ENCODE data around the gene ERAS. TPM values are rescaled to one million over a fixed set of nuclear protein-coding genes. Genes with fewer than 3 reads are reported as not detected.
A peak's percentile ranks its signal among the peaks of the same experiment; 100 is the strongest.

Gene ERAS
- total and polyA plus RNA-seq, 2 donors, result 0.10 TPM; not detected in 1

GRCh38 chrX:48789366-48790220 lies 36.7 kb upstream of the ERAS start:
- no peak for DNase-seq (ENCODE audit: extremely low spot score)
- 60% methylated on average over 7 of the region's 7 CpGs for WGBS

GRCh38 chrX:48790477-48790876 lies 35.8 kb upstream of the ERAS start:
- no peaks in the 10 kb centered on the region for H3K4me1 ChIP-seq (ENCODE audit: insufficient read depth)
- 52% methylated on average over 5 of the region's 5 CpGs for WGBS
- H3K4me3 ChIP-seq (ENCODE audit: low read depth, low read length), result no peak overlapping the region

More at GRCh38 chrX:48789366-48790220, 36.7 kb upstream of the ERAS start:
- no peaks in the 10 kb centered on the region for H3K4me1 ChIP-seq (ENCODE audit: insufficient read depth)
- H3K27ac ChIP-seq (ENCODE audit: low read depth), result no peak overlapping the region
- no peaks in the 10 kb centered on the region for H3K36me3 ChIP-seq (ENCODE audit: insufficient read depth)
- no peak overlapping the region for H3K4me3 ChIP-seq (ENCODE audit: low read depth, low read length)

GRCh38 chrX:48791063-48791820 lies 35.1 kb upstream of the ERAS start:
- no peak for DNase-seq (ENCODE audit: extremely low spot score)
- Histone ChIP-seq H3K36me3 (ENCODE audit: insufficient read depth) (no peaks in the 10 kb centered on the region), H3K27ac (ENCODE audit: low read depth) (no peak overlapping the region), H3K4me1 (ENCODE audit: insufficient read depth) (no peaks in the 10 kb centered on the region), H3K4me3 (ENCODE audit: low read depth, low read length) (no peak overlapping the region)
- WGBS, result 89% methylated on average over 11 of the region's 11 CpGs

More at GRCh38 chrX:48790477-48790876, 35.8 kb upstream of the ERAS start:
- DNase-seq (ENCODE audit: extremely low spot score), result no peak
- Histone ChIP-seq H3K27ac (ENCODE audit: low read depth) (no peak overlapping the region), H3K36me3 (ENCODE audit: insufficient read depth) (no peaks in the 10 kb centered on the region)

GRCh38 chrX:48792219-48792618 lies 34.1 kb upstream of the ERAS start:
- no peak overlapping the region for H3K27ac ChIP-seq (ENCODE audit: low read depth)
- H3K4me3 ChIP-seq (ENCODE audit: low read depth, low read length), result no peak overlapping the region
- 92% methylated on average over 7 of the region's 7 CpGs for WGBS
- no peak for DNase-seq (ENCODE audit: extremely low spot score)
- no peaks in the 10 kb centered on the region for H3K36me3 ChIP-seq (ENCODE audit: insufficient read depth)
- H3K4me1 ChIP-seq (ENCODE audit: insufficient read depth), result no peaks in the 10 kb centered on the region

- no peaks in the 10 kb centered on the region for H3K36me3 ChIP-seq (ENCODE audit: insufficient read depth)
- no peak for DNase-seq (ENCODE audit: extremely low spot score)
- H3K4me3 ChIP-seq (ENCODE audit: low read depth, low read length), result no peak overlapping the region
- no peaks in the 10 kb centered on the region for H3K4me1 ChIP-seq (ENCODE audit: insufficient read depth)
- no peak overlapping the region for H3K27ac ChIP-seq (ENCODE audit: low read depth)
- WGBS, result 85% methylated on average over 4 of the region's 4 CpGs
Measured at GRCh38 chrX:48793935-48794334, 32.4 kb upstream of the ERAS start.

- H3K4me3 ChIP-seq (ENCODE audit: low read depth, low read length), result no peak overlapping the region
- no peaks in the 10 kb centered on the region for H3K36me3 ChIP-seq (ENCODE audit: insufficient read depth)
- H3K4me1 ChIP-seq (ENCODE audit: insufficient read depth), result no peaks in the 10 kb centered on the region
- H3K27ac ChIP-seq (ENCODE audit: low read depth), result no peak overlapping the region
- DNase-seq (ENCODE audit: extremely low spot score), result no peak
- WGBS, result 86% methylated on average over 12 of the region's 12 CpGs
Measured at GRCh38 chrX:48794340-48794910, 31.9 kb upstream of the ERAS start.

- no peak for DNase-seq (ENCODE audit: extremely low spot score)
- no peak overlapping the region for H3K4me3 ChIP-seq (ENCODE audit: low read depth, low read length)
- WGBS, result 59% methylated on average over 8 of the region's 8 CpGs
- no peaks in the 10 kb centered on the region for H3K4me1 ChIP-seq (ENCODE audit: insufficient read depth)
- H3K27ac ChIP-seq (ENCODE audit: low read depth), result no peak overlapping the region
- no peaks in the 10 kb centered on the region for H3K36me3 ChIP-seq (ENCODE audit: insufficient read depth)
Measured at GRCh38 chrX:48794911-48795515, 31.3 kb upstream of the ERAS start.

- no peak for DNase-seq (ENCODE audit: extremely low spot score)
- no peak overlapping the region for H3K4me3 ChIP-seq (ENCODE audit: low read depth, low read length)
- 76% methylated on average over 2 of the region's 2 CpGs for WGBS
- H3K4me1 ChIP-seq (ENCODE audit: insufficient read depth), result no peaks in the 10 kb centered on the region
- no peaks in the 10 kb centered on the region for H3K36me3 ChIP-seq (ENCODE audit: insufficient read depth)
- no peak overlapping the region for H3K27ac ChIP-seq (ENCODE audit: low read depth)
Measured at GRCh38 chrX:48798318-48798717, 28.0 kb upstream of the ERAS start.

- H3K4me3 ChIP-seq (ENCODE audit: low read depth, low read length), result peak overlapping the region; percentile 47
- 21% methylated on average over 17 of the region's 17 CpGs for WGBS
- no peak for DNase-seq (ENCODE audit: extremely low spot score)
- H3K36me3 ChIP-seq (ENCODE audit: insufficient read depth), result no peaks in the 10 kb centered on the region
- no peaks in the 10 kb centered on the region for H3K4me1 ChIP-seq (ENCODE audit: insufficient read depth)
- no peak overlapping the region for H3K27ac ChIP-seq (ENCODE audit: low read depth)
Measured at GRCh38 chrX:48800574-48801279, 25.6 kb upstream of the ERAS start.

GRCh38 chrX:48801280-48802088 lies 24.8 kb upstream of the ERAS start, which contains the start of gene HDAC6:
TSS of gene HDAC6 (plus strand) at chrX:48802067. CDS start at chrX:48802693, 626 bp downstream.
- H3K27ac ChIP-seq (ENCODE audit: low read depth), result peak within 1 kb of the TSS; percentile 97
- H3K36me3 ChIP-seq (ENCODE audit: insufficient read depth), result no peaks in the 10 kb centered on the region
- no peaks in the 10 kb centered on the region for H3K4me1 ChIP-seq (ENCODE audit: insufficient read depth)
- under 1% methylated on average over 89 of the region's 89 CpGs for WGBS
- DNase-seq (ENCODE audit: extremely low spot score), result peak; percentile 91
- peak within 1 kb of the TSS; percentile 47 for H3K4me3 ChIP-seq (ENCODE audit: low read depth, low read length)

GRCh38 chrX:48802089-48802904 lies 24.0 kb upstream of the ERAS start:
- Histone ChIP-seq H3K4me3 (ENCODE audit: low read depth, low read length) (peak overlapping the region; percentile 44), H3K4me1 (ENCODE audit: insufficient read depth) (no peaks in the 10 kb centered on the region), H3K27ac (ENCODE audit: low read depth) (peak overlapping the region; percentile 97), H3K36me3 (ENCODE audit: insufficient read depth) (no peaks in the 10 kb centered on the region)
- peak; percentile 47 for DNase-seq (ENCODE audit: extremely low spot score)
- WGBS, result 3% methylated on average over 40 of the region's 40 CpGs

GRCh38 chrX:48802905-48803200 lies 23.5 kb upstream of the ERAS start:
- WGBS, result 46% methylated on average over 4 of the region's 4 CpGs
- Histone ChIP-seq H3K4me3 (ENCODE audit: low read depth, low read length) (no peak overlapping the region), H3K36me3 (ENCODE audit: insufficient read depth) (no peaks in the 10 kb centered on the region), H3K27ac (ENCODE audit: low read depth) (no peak overlapping the region), H3K4me1 (ENCODE audit: insufficient read depth) (no peaks in the 10 kb centered on the region)
- DNase-seq (ENCODE audit: extremely low spot score), result no peak
